Hair follicular keratinocyte (primary cell): ENCODE measurements around the gene MBIP. TPM values are rescaled to one million over a fixed set of nuclear protein-coding genes. Genes with fewer than 3 reads are reported as not detected.

Source experiments
- total RNA-seq: library from RNA; depleted of rRNA; stranded (reverse); fragments of >200 nt; gene quantifications from 2 replicates; pipeline ENCODE4 v1.2.3, GENCODE V29; 2015

MBIP gene
- total RNA-seq: 7.8 and 8.4 TPM in 2 replicates

GRCh38 chr14:36320200-36320896 is at the start of gene MBIP:
Gene MBIP, minus strand, starts transcription at chr14:36320637. Its CDS starts 49 bp downstream, at chr14:36320588.

Other genes starting within 250 kb of the MBIP start
- not detected in 2 replicates for gene PTCSC3, start 143.9 kb downstream of the MBIP start, total RNA-seq
- not detected in 2 replicates for gene NKX2-1, start 199.6 kb upstream of the MBIP start, total RNA-seq